GM18507 (cell line): ENCODE results near the gene OGFR.

ENCODE experiments used
- DNase-seq: peaks from one replicate; pipeline ENCODE4 v3.0.0; 2011; ENCODE audit warnings: low read depth; ENCODE audit not compliant: insufficient read length; ENCODE audit errors: extremely low spot score
- FAIRE-seq: peaks from 2 replicates; lab custom pipeline; 2011; peaks lifted over from hg19 to GRCh38; lab: Jason Lieb, UNC

The OGFR gene

GRCh38 chr20:62768551-62769287 is 35.9 kb upstream of the OGFR start:
- FAIRE-seq (no peak), DNase-seq (no peak)

- DNase-seq: no peak
- FAIRE-seq: no peak
Measured at GRCh38 chr20:62769346-62770071, 35.1 kb upstream of the OGFR start.

- DNase-seq (no peak), FAIRE-seq (no peak)
Measured at GRCh38 chr20:62770111-62770910, 34.3 kb upstream of the OGFR start.

DNA sequence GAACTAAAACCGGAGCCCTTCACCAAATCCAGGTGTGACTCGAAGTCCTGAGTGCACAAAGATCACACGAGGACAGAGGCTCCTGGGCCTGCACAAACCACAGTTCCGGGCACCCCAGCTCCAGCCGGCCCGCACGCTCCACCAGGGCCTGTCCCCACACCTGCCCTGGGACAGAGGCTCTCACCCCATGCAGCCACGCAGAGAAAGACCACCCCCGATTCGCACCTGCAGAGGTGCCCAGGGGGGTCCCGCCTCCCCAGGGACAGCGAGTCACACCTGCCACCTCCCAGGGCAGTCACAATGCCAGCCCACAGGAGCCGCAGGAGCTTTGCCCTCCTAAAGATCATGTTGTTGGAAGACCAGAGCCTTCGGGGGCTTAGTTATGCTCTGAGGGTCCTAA is 33.7 kb upstream of the OGFR start:
- DNase-seq: no peak
- FAIRE-seq: no peak

DNA sequence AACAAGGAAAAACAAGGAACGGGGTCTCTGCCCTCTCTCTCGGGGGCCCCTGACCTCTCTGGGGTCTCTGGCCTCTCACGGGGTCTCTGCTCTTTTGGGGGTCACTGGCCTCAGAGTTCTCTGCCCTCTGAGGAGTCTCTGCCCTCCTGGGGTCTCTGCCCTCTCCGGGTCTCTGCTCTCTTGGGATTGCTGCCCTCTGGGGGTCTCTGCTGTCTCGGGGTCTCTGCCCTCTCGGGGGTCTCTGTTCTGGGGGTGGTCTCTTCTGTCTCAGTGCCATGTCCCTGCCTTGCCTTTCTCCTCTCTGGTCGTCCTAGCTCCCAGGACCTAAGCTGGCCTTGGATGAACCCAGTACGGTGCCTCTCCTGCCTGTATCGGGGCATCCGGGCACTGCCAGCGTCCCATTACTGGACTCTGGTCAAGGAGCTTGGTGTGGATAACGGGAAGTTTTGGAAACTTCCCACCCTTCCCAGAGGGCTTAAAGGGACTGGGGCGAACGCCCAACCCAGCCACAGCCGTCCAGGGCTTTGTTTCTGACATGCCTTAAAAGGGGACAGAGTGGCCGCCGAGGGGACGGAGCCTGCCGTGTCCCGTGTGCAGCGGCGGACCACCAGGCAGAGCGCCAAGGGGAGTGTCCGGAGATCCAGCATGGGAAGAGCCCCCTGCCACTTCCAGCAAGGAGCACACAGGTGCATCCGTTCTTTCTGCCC is 33.1 kb upstream of the OGFR start:
- no peak for DNase-seq
- no peak for FAIRE-seq

DNA sequence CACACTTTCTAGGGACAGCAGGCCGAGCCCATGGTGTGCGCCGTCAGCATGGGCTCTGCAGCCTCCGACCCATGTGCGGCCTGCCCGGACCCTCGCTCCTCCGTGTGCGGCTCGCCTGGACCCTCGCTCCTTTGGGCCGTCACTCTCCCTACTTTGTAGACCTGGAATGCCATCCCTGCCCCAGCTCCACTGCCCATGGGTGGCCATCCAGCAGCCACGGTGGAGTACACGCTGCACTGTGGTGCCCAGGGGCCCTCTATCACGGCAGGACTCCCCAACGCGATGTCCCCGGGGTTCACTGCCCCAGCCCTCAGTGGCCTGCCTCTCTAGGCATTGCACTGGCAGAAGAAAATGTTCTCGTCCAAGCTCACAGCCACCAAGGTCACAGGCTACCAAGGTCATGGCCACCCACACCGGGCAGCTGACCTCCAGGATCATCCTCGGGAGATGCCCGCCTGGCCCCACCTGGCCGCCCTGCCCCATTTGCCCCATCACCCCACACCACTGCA is 32.5 kb upstream of the OGFR start:
- FAIRE-seq (no peak), DNase-seq (no peak)

DNA sequence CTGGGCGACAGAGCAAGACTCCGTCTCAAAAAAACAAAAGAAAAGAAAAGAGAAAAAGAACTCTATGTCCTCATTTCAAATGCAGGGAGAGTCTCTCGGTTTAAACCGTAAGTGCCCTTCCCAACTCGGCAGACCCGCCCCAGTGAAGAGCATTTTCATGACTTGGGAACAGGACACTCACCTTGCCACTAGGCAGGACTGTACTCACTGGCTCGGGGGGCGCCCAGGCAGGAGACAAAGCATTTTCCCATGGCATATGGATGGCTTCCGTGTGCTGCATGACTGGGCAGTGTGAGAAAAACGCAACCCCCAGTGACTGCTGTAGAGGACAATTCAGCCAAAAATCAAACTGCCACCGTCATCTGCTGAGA is 32.0 kb upstream of the OGFR start:
- FAIRE-seq: no peak
- DNase-seq: no peak

DNA sequence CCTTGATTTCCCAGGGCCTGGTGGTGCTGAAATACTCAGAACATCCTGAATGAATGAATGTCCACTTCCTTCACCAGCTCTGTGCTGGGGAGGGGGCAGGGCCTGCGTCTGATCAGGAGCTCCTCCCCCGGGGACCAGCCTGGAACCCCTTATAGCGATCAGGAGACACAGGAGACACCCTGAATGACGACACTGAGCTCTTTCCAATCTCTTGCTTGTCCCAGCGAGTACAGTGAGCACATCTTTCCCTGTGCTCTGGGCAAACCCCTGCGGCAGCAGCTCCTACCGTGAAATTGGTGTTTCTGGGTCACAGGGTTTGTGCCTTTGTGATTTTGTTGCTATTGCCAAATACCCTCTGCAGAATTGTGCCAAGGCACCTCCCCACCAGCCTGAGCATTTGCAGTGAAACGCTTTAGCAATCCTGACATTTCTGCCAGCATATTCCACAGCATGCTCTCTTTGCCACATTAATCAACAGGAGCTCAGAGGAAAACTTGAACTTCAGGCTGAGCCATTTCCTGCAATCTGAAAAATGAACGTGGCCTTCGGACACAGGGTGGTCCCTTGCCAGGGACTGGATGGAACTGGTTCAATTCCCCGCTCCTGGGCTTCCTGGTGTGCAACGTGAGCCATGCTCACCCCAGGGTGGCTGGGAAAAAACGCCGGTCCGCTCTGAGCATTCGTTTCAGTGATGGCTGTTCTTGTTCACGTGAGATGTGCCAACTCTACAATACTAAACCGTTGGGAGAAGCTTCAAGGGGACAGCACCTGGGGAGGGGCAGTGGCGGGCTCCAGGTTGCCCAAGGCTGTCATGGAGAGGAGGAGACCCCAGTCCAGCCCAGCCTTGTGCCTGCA is 31.4 kb upstream of the OGFR start:
- no peak for DNase-seq
- FAIRE-seq: no peak

DNA sequence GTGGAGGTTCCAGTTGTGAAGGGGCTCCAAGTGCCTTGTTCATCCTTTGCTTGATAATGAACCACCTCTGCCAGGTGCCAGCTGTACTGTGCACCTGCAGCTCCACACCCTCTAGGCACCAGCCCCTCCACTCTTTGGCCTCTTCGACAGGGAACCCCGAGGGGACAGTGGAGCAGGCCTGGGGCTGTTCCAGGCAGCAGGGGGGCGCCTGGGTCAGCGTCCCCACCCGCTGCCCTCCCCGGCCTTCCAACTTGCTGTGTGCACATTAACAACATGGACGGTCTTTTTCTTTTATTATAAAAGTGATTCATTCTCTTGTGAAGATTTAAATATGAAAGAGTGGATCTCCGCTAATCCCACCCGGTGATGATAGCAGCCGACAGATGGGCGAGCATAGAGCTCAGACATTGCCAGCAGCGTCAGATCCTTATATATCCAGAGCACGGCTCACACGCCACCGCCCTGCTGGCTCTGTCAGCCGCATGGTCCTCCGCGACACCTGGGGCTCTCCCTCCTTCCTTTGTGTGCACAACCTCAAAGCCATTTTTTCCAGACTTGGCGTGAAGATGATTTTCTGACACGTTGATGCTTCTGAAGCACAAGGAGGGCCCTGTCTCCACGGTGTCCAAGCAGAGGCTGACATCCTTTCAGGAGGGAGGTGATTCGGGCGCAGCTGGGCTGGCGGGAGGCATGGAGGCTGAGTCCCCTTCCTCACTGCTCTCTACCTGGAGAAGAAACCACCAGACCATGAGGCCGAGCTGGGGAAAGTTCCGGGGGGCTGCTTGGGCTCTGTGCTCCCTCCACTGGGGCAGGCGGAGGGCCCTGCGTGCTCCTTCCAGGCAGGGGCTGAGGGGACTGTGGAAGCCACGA is 30.6 kb upstream of the OGFR start:
- DNase-seq: no peak

DNA sequence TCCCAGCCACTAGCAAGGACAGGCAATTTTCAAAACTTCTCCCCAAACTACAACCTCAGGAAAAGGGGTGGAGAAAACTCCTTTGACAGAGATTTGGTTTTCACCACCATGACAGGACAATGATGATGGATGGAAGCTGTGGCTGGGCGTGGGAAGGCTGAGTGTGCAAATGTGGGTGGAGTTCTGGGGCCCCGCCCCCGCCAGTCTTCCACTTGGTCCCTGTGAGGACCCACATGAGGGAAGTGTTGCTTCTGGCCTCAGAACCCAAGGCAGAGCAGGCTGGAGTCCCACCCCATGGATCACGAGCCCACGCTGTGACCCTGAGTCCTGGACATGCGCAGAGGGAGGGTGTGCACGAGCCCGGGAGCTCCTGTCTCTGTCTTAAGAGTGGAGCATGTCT is 29.9 kb upstream of the OGFR start:
- no peak for FAIRE-seq

More for the DNA sequence above, 30.6 kb upstream of the OGFR start:
- FAIRE-seq: no peak

DNA sequence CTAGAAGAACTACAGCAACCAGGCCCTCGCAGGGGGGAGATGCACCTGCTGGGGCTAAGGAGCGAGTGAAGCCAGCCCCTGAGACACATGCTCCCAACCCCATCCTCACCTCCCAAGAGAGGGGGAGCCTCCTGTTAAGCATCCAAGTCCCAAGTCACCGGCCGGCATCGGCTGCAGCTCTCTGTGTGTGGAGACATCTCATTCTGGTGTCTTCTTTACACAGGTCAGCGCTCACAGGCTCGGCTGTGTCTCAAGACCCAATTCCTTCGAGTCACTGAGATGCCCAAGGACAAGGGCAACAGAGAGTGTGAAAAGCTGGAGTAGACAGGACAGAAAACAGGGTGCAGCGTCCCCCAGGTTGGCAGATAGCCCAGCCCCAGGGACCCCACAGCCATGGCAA is 29.4 kb upstream of the OGFR start:
- no peak for DNase-seq
- no peak for FAIRE-seq

More for the DNA sequence above, 29.9 kb upstream of the OGFR start:
- DNase-seq: no peak

DNA sequence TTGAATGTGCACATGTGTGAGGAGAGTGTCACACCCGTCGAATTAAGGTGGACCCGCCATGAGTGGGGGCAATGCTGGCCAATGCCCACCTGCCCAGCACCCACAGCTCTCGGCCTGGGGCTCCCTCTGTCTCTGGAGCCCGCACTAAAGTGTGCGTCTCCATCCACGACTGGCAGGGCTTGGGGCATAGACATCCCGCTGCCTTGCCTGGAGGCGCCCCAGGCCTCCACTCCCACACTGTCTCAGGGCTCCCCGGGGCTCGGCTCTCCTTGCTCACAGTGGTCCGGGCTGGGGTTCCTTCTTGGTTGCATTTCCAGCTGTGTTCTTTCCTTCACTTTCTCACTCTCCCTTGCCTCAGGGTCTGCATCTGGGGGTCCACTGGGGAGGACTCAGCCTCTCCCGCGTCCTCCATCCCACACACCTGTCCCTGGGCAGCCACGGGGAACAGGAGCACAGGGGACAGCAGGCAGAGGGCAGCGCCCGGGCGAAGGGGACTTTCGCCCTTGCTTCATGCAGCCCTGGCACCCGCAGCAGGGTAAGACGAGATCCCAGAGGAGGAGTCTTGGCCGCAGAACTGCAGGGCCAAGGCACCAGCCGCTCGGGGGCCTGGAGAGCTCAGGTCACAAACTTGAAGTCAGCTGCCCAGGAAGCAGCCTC is 28.5 kb upstream of the OGFR start:
- no peak for DNase-seq
- FAIRE-seq: no peak

DNA sequence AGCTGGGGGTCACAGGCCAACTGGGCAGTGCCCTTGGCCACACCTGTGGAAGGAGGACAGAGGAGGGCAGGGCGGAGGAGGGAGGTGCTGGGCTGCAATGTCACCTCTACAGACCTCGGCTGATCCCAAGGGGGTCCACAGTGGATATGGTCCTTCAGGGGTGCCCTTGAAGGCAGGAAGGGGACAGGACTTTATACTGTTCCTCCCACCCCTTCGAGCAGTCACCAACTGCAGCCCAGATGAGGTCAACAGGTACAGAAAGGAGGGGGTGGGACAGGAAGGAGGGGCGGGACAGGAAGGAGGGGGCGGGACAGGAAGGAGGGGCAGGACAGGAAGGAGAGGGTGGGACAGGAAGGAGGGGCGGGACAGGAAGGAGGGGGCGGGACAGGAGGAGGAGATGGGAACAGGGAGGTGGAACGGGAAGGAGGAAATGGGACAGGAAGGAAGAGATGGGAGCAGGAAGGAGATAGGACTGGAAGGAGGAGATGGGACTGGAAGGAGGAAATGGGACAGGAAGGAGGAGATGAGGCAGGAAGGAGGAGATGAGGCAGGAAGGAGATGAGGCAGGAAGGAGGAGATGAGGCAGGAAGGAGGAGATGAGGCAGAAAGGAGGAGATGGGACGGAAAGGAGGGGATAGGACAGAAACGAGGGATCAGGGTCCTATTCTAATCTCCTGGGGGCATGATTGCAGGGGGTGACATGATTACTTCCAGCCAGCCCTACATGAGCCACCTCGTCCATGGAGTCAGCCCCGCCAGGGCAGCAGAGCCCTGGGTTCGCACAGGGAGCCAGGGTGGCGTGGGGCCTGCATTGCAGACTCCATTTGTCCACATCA is 27.7 kb upstream of the OGFR start:
- peak; percentile 70 for DNase-seq
- FAIRE-seq: peak; percentile 87

GRCh38 chr20:62777528-62777830 is 27.2 kb upstream of the OGFR start:
- FAIRE-seq (no peak), DNase-seq (no peak)

GRCh38 chr20:62778058-62778457 is 26.6 kb upstream of the OGFR start:
- FAIRE-seq (no peak), DNase-seq (no peak)

GRCh38 chr20:62778601-62779416 is 25.8 kb upstream of the OGFR start:
- no peak for FAIRE-seq
- DNase-seq: no peak
